Stimulated activated CD4-positive, alpha-beta T cell treated with anti-CD3 and anti-CD28 coated beads, Interleukin-12 subunit alpha, Interleukin-12 subunit beta, amount 100 ng/mL, for 4 hours (primary cell): ENCODE results near the gene CABCOCO1.
"Not testable (repeated sequence)": the region's sequence is repeated elsewhere in the genome, so short reads cannot be mapped to it uniquely, and the experiment has no call there.

Experiments used
- DNase-seq: peaks from one replicate; pipeline ENCODE4 v3.0.0-alpha.2; 2020

Gene CABCOCO1

GRCh38 chr10:61643316-61643751 lies 19.4 kb upstream of the CABCOCO1 start:
- no peak for DNase-seq

GRCh38 chr10:61653699-61654098 lies 9.0 kb upstream of the CABCOCO1 start:
- no peak for DNase-seq

GRCh38 chr10:61655335-61655851 lies 7.3 kb upstream of the CABCOCO1 start:
- no peak for DNase-seq

- DNase-seq = no peak
These were observed 737 bp downstream of the CABCOCO1 start for GRCh38 chr10:61663466-61663865.

- no peak for DNase-seq
These were observed 2.3 kb downstream of the CABCOCO1 start for GRCh38 chr10:61664985-61665384.

- DNase-seq = no peak
These were observed 6.5 kb downstream of the CABCOCO1 start for GRCh38 chr10:61669161-61669725.

- DNase-seq = no peak
These were observed 7.1 kb downstream of the CABCOCO1 start for GRCh38 chr10:61669849-61670248.

- DNase-seq = no peak
These were observed 10.6 kb downstream of the CABCOCO1 start for GRCh38 chr10:61673360-61673759.

- no peak for DNase-seq
These were observed 19.6 kb downstream of the CABCOCO1 start for GRCh38 chr10:61682323-61682722.

- no peak for DNase-seq
These were observed 20.6 kb downstream of the CABCOCO1 start for GRCh38 chr10:61683319-61683718.

- DNase-seq = no peak
These were observed 22.3 kb downstream of the CABCOCO1 start for GRCh38 chr10:61684894-61685507.

- DNase-seq = no peak
These were observed 26.0 kb downstream of the CABCOCO1 start for GRCh38 chr10:61688551-61689308.

- DNase-seq = not testable (repeated sequence)
These were observed 28.9 kb downstream of the CABCOCO1 start for GRCh38 chr10:61691667-61692066.

GRCh38 chr10:61692447-61693010 lies 29.8 kb downstream of the CABCOCO1 start:
- DNase-seq = no peak

GRCh38 chr10:61698968-61699655 lies 36.4 kb downstream of the CABCOCO1 start:
- no peak for DNase-seq

GRCh38 chr10:61701055-61701705 lies 38.5 kb downstream of the CABCOCO1 start:
- no peak for DNase-seq

GRCh38 chr10:61701706-61702105 lies 39.0 kb downstream of the CABCOCO1 start:
- no peak for DNase-seq

GRCh38 chr10:61702584-61702983 lies 39.9 kb downstream of the CABCOCO1 start:
- no peak for DNase-seq

GRCh38 chr10:61705022-61705613 lies 42.4 kb downstream of the CABCOCO1 start:
- DNase-seq = no peak

- DNase-seq = no peak
These were observed 46.1 kb downstream of the CABCOCO1 start for GRCh38 chr10:61708846-61709245.

- not testable (repeated sequence) for DNase-seq
These were observed 49.4 kb downstream of the CABCOCO1 start for GRCh38 chr10:61712105-61712504.

GRCh38 chr10:61719475-61719874 lies 56.7 kb downstream of the CABCOCO1 start:
- not testable (repeated sequence) for DNase-seq
